Transverse colon (tissue), 4 donors: Measurements from ENCODE around the gene MAGI2.

Experiments
- EP300 ChIP-seq: sonication (generic); formaldehyde crosslinking; IDR thresholded peaks from one replicate; pipeline ENCODE4 v1.6.1; 2017; ENCODE audit warnings: antibody characterized with exemption, low read depth
- POLR2A ChIP-seq: fragments of 450-650 bp; IDR thresholded peaks from one replicate; pipeline ENCODE4 v1.6.1; 2016; ENCODE audit warnings: antibody characterized with exemption, mild to moderate bottlenecking, moderate library complexity
- POLR2AphosphoS5 ChIP-seq, 3 donors: sonication (generic); formaldehyde crosslinking; IDR thresholded peaks; one replicate each; pipeline ENCODE4 v1.6.1; 2016; ENCODE audit warnings: antibody characterized with exemption in 3 of 3
- TF ChIP-seq, protein P1 (sequence below), 5 experiments: fragments of 200-600 bp in 3 of 5; fragments of 450-650 bp in 2 of 5; sonication (generic) in 3 of 5; IDR thresholded peaks; 1 replicate in 2 of 5; 2 replicates in 3 of 5; pipeline ENCODE4 v1.5.1; 2016 to 2017; ENCODE audit warnings: antibody characterized with exemption in 5 of 5, inconsistent platforms in 3 of 5, mild to moderate bottlenecking in 2 of 5, moderate library complexity in 1 of 5

DNA sequence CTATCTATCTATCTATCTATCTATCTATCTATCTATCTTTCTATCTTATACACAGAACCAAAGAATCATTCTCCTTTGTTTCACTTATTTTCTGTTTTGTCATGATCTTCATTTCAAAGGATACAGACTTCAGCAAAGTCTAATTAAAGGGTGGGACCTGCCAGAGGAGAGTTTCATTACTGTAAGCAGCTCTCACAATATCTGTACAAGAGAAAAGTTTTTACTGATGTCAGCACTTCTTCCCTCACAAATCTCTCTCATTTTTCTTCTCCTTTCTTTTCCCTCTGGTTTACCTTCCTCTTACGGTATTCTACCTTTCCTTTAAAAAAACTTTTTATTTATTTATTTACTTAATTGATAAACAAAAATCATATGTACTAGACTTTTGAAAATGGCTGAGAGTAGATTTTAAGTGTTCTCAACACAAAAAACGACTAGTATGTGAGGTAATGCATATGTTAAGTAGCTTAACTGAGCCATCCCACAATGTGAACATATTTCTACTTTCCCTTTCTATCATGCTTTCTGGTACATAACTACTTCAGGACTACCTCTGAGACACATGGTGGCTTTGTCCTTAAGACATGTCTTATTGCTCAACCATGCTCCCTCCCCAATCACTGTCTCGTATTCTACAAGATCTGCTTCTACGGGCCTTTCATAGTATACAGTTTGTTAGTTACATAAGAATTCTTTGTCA lies 955.6 kb downstream of the MAGI2 start:
- TF ChIP-seq, protein P1, sequence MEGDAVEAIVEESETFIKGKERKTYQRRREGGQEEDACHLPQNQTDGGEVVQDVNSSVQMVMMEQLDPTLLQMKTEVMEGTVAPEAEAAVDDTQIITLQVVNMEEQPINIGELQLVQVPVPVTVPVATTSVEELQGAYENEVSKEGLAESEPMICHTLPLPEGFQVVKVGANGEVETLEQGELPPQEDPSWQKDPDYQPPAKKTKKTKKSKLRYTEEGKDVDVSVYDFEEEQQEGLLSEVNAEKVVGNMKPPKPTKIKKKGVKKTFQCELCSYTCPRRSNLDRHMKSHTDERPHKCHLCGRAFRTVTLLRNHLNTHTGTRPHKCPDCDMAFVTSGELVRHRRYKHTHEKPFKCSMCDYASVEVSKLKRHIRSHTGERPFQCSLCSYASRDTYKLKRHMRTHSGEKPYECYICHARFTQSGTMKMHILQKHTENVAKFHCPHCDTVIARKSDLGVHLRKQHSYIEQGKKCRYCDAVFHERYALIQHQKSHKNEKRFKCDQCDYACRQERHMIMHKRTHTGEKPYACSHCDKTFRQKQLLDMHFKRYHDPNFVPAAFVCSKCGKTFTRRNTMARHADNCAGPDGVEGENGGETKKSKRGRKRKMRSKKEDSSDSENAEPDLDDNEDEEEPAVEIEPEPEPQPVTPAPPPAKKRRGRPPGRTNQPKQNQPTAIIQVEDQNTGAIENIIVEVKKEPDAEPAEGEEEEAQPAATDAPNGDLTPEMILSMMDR (IDR thresholded peaks at IDR 0.05), result no peak
- TF ChIP-seq POLR2A (no peak), POLR2AphosphoS5 (IDR thresholded peaks at IDR 0.05) (no peak), EP300 (no peak)
